OCI-LY3 (cell line): Measurements from ENCODE around the gene CNTNAP2.

Experiments used
- EZH2phosphoT487 ChIP-seq: fragments of 200-600 bp; shearing (Covaris generic); IDR thresholded peaks from 2 replicates; pipeline ENCODE4 v1.6.1; 2018; ENCODE audit warnings: antibody characterized with exemption, mixed run types, low read depth
- TF ChIP-seq, protein P1 (sequence below): fragments of 200-600, 300-600 bp; sonication (generic); IDR thresholded peaks from 2 replicates; pipeline ENCODE4 v1.5.1; 2014; ENCODE audit warnings: antibody characterized with exemption, low read length, low read depth

DNA sequence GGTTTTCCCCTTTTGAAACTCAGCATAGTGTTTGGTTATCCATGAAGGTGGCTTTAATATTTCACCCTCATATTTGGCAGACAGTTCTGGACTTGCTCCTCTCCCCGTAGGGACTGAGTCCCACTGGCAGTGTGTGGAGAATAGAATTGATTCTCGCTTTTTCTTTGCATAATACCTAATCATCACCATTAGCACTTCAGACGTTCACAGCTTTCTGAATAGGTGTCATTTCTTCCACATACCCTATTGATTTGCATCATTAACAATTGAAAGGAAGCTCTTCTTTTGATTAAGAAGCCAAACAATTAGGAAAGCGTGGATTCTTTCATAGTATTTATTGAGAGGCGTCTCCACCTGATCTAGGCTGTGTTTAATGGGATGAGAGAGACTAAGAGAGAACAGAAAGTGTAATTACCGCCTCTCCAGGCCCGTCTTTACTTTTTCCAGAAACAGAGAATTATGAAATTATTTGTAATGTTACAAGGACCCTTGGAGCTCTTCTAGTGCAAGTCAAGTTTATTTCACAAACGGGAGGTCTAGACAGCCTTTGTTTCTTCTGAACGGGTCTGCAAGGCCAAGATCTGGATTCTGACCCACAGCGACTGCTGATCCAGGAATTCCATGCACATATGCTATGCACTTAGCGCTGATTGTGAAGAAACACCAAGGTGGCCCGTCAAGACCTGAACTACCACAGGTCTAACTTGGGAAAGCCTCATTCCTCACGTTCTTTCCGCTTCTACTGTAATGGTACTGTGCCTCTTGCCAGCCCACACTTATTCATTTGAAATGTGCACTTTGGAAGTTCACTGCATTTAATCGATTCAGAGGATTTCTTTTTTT is 2224.1 kb downstream of the CNTNAP2 start:
- TF ChIP-seq, protein P1, sequence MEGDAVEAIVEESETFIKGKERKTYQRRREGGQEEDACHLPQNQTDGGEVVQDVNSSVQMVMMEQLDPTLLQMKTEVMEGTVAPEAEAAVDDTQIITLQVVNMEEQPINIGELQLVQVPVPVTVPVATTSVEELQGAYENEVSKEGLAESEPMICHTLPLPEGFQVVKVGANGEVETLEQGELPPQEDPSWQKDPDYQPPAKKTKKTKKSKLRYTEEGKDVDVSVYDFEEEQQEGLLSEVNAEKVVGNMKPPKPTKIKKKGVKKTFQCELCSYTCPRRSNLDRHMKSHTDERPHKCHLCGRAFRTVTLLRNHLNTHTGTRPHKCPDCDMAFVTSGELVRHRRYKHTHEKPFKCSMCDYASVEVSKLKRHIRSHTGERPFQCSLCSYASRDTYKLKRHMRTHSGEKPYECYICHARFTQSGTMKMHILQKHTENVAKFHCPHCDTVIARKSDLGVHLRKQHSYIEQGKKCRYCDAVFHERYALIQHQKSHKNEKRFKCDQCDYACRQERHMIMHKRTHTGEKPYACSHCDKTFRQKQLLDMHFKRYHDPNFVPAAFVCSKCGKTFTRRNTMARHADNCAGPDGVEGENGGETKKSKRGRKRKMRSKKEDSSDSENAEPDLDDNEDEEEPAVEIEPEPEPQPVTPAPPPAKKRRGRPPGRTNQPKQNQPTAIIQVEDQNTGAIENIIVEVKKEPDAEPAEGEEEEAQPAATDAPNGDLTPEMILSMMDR, result no peak
- TF ChIP-seq EZH2phosphoT487, result no peak
